ENCODE data around the gene SORCS2.

The SORCS2 gene

DNA sequence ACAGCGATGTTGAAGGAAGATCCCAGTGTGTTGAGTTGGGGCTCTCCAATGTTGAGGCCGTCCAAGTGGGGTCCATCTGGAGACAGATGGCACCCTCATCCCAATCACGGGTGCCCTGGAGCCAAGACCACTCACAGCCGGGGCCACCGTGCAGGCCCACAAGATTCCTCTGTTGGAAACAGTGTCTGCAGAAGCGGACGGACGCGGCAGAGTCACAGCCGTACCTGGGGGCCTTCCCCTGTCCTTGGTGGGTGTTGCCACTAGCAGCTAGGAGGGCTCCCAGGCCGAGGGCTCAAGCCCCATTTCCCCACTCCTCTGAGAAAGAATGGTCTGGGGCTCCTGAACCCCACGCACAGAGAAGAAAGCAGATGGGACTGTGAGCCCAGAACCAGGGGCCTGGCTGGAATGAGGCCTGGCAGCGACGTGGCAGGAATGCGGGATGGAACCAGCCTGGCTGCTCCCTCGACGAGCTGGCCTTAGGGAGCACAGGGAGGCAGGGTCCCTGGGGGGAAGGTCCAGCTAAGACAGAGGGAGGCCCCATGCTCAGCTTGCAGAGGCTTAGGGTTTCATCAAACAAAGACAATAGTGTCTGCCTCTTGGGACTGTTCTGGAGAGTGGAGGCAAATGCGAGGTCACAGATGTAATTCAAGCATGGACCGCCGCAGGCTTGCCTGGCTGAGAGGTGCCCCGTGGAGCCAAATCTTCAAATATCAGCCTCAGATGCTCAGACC, 518.4 kb downstream of the SORCS2 start:
- DNase-seq (ENCODE audit: low read depth) = no peak
- no peak overlapping the region for H3K4me3 ChIP-seq (ENCODE audit: low read depth, low read length)
- TF ChIP-seq, protein P1, sequence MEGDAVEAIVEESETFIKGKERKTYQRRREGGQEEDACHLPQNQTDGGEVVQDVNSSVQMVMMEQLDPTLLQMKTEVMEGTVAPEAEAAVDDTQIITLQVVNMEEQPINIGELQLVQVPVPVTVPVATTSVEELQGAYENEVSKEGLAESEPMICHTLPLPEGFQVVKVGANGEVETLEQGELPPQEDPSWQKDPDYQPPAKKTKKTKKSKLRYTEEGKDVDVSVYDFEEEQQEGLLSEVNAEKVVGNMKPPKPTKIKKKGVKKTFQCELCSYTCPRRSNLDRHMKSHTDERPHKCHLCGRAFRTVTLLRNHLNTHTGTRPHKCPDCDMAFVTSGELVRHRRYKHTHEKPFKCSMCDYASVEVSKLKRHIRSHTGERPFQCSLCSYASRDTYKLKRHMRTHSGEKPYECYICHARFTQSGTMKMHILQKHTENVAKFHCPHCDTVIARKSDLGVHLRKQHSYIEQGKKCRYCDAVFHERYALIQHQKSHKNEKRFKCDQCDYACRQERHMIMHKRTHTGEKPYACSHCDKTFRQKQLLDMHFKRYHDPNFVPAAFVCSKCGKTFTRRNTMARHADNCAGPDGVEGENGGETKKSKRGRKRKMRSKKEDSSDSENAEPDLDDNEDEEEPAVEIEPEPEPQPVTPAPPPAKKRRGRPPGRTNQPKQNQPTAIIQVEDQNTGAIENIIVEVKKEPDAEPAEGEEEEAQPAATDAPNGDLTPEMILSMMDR (conservative IDR thresholded peaks at IDR 0.05; ENCODE audit: low read depth, low read length) = no peak

DNA sequence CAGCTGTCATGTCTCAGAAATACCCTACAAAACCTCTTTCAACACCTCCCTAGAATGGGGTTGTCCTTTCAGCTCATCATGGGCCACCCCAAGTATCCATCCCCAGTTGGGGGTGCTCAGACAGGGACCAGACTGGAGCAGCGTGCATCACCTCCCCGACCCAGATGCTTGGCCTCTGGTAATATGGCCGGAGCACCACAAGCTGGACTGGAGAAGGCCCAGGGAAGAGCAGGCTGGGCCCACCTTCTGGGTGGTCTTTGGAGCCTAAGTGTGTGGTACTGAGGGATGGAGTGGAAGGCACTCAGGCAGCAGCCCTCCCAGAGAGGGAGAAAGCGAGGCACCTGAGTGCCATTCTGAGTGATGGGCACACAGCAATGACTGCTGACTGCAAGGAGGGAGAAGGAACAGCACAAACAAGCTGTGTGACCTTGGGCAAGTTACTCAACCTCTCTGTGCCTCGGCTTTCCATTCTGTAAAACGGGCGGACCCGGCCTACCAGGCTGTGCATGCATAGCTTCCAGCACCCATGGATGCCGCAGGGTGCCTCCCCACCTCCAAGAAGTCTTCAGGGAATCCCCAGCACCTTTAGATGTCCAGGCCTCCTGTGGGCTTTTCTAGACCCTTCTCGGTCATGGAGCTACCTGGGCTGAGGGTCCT, 519.1 kb downstream of the SORCS2 start:
- DNase-seq (ENCODE audit: low read depth) = no peak
- TF ChIP-seq, protein P1 (conservative IDR thresholded peaks at IDR 0.05; ENCODE audit: low read depth, low read length) = no peak
- H3K4me3 ChIP-seq (ENCODE audit: low read depth, low read length) = no peak overlapping the region

DNA sequence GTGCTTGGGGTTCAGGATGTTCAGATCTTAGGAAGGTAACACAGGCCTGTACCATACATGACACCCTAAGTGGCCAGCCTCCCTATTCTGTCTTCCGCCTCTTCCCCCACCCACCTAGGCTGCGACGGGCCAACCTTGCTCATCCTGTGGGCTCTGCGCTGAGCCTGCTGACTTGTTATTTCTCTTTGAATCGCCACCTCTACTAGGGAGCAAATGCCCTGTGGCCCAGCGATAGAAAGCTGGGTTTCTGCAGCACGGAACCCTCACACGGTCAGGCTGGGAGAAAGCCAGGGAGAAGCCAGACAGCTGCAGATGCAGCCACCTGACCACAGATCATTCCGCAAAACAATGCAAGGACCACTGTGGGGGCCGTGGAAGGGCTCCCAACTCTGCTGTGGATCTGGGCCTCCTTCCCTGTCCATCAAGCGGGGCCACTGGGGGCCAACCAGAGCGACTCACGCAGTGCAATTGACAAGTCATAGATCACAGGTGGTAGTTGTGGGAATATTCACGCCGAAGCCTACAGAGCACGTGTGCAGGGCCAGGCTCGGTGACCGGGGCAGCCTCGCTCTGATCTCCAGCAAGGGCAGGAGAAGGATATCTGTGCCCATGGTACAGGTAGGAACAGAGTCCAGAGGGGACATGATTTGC, 519.8 kb downstream of the SORCS2 start:
- no peak overlapping the region for H3K4me3 ChIP-seq (ENCODE audit: low read depth, low read length)
- TF ChIP-seq, protein P1 (conservative IDR thresholded peaks at IDR 0.05; ENCODE audit: low read depth, low read length) = no peak
- DNase-seq (ENCODE audit: low read depth) = no peak

DNA sequence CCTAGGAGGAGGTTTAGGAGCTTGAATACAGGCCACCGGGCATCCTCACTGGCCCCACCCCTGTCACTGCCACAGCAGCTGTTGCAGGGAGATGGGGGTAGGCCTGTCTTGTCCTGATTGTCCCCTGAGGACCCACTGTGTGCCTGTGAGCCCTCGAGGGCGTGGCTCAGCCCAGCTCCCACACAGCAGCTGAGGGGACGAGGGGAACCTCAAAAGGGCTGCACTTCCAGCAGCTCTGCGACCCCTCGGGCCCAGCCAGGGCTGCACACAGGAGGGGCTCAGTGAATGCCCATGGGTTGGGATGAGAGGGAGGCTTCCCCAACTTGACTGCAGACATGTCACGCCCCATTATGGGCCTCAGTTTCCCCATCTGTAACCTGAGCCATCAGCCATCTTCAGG, 521.4 kb downstream of the SORCS2 start:
- TF ChIP-seq, protein P1 (conservative IDR thresholded peaks at IDR 0.05; ENCODE audit: low read depth, low read length) = no peak
- DNase-seq (ENCODE audit: low read depth) = no peak
- H3K4me3 ChIP-seq (ENCODE audit: low read depth, low read length) = no peak overlapping the region

DNA sequence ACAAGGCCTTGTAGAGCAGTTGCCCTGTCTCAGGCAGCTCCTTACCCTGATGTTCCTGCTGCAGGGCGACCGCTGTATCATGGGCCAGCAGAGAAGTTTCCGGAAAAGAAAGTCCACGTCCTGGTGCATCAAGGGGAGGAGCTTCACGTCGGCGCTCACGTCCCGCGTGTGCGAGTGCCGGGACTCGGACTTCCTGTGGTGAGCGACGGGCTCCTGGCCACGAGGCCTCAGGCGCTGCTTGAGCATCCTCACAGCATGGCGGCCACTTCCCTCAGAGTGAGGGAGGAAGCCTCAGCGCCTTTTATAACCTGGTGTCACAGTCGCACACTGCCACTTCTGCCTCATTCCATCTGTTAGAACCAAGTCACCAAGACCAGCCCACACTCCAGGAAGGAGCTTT, 521.8 kb downstream of the SORCS2 start:
- H3K4me3 ChIP-seq (ENCODE audit: low read depth, low read length) = no peak overlapping the region
- no peak for DNase-seq (ENCODE audit: low read depth)
- TF ChIP-seq, protein P1 (conservative IDR thresholded peaks at IDR 0.05; ENCODE audit: low read depth, low read length) = no peak

DNA sequence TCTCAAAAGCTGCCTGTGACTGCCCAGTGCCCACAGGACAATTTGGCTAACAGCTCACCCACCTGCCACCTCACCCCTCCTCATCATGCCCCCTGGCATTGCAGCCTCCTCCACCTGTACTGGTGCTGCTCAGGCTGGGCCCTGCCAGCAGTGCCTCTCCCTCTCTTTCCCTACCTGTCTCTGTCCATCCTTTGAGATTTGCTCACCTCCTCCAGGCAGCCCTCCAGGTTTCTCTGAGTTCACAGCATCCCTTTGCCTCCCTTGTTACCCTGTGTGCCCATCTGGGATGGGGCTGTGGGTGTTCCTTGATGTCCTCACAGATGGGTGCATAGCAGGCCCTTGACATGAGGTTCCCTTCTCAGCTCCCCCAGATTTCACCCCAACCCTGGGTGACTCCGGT, 522.4 kb downstream of the SORCS2 start:
- H3K4me3 ChIP-seq (ENCODE audit: low read depth, low read length) = no peak overlapping the region
- TF ChIP-seq, protein P1 (conservative IDR thresholded peaks at IDR 0.05; ENCODE audit: low read depth, low read length) = no peak
- DNase-seq (ENCODE audit: low read depth) = no peak

All from choroid plexus epithelial cell (primary cell).